HG03060 (cell line): ENCODE data around the gene ARHGAP4.

Experiments
- ATAC-seq: cut with Tn5 transposase; IDR thresholded peaks from one replicate; pipeline ENCODE4 v1.9.1; 2021; ENCODE audit warnings: low read depth, moderate number of reproducible peaks; ENCODE audit not compliant: unreplicated experiment

Gene ARHGAP4

DNA sequence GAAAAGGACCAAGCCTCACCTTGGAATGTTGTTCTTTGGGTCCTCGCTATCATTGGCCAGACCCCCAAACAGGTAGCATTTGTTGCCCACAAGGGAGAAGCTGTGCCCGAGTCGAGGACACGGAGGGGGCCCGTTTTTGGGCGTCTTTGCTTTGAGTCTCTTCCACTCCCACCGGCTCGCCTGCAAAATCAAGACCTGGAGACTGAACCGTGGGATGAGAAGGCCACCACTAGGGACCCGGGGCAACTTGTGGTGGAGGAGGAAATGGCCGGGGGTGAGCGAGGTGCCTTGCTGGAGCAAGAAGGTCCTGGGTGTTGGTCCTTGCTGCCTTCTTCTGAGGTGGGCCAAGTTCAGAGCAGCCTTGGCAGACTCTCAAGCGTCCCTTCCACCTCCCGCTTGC, 38.0 kb upstream of the ARHGAP4 start:
- ATAC-seq, result no peak

DNA sequence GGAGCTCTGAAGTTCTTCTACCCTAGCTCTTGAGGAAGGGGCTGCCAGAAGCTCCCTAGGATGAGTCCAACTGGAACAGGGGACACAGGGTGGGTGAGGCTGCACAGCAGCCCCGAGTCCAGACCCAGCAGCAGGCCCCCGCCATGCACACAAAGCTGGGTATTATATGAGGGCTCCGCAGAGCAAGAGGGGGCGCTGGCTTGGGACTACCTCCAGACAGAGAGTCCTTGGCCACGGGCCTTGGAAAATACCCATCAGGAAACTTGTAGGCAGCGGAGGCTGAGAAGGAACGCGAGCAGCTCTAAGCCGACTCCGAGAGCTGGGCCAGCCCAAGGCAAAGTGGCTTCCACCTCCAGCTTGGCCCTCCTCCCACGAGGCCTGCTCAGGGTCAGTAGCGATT, 37.5 kb upstream of the ARHGAP4 start:
- no peak for ATAC-seq

DNA sequence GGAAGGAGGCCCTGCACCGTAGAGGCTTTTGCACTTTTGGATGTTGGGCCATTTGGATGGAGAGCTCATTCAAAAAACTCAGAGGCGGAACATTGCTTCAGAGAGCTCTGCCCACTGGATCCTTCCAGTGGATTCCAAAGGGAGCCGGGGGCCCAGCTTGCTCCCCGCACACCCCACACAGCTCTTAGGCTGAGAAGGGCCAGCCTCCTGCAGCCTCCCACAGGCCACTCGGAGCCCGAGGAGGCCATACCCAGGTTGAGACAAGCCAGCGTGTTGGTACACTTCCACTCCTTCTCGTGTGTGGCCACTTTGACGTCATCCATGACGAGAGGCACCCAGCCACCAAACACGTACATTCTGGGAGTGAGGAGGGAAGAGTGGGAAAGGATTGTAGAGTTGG, 35.2 kb upstream of the ARHGAP4 start:
- no peak for ATAC-seq

DNA sequence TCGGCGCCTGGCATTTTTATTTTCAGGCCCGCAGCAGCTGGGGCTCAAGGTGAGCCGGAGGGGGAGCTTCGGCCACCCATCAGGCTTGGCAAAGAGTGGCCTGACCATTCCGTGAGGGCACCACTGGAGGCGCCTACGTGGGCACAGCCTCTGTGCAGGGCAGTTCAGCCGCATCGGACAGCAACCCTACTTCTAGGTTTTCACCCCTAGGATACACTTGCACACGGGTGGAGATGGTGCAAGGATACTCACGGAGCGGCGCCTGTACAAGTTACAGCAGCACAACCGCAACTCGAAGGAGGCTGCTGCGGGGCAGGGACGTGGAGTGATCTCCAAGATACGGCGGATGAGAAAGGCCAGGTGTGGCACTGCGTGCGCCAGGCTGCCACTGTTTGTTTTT, 34.7 kb upstream of the ARHGAP4 start:
- ATAC-seq, result no peak

DNA sequence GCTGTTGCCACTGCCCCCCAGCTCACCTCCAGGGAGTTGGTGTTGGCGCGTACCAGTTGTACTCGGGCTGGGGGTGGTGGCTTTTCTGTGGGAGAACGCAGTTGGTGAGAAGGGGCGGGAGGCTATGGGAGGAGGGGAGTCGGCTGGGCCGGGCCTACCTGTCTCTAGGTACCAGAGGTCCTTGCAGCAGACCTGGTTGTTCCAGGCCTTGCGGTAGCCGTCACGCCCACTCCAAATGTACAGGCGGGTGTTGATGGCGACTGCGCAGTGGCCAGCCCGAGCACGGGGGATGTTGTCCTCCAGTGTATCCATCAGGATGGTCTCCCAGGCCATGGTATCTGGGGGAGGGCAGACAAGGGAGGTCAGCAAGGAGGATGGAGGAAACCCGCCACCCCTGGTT, 34.0 kb upstream of the ARHGAP4 start:
- no peak for ATAC-seq

DNA sequence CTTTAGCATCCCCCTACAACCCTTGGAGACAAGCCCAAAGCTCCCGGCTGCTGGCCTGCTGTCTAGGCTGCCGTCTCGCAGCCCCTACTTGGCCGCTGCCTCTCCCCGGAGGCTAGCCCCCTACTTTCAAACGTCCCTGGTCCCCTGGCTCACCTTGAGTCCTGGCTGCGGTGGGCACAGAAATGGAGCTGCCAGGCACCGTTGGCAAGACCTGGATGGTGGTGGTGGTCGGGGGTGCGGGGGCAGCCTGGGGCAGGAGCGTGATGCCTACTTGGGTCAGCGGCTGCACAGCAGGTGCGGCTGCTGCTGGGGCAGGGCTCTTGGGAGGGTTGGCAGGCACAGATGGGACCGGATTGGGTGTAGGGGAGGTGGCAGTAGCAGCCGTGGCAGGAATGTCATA, 33.6 kb upstream of the ARHGAP4 start:
- no peak for ATAC-seq

DNA sequence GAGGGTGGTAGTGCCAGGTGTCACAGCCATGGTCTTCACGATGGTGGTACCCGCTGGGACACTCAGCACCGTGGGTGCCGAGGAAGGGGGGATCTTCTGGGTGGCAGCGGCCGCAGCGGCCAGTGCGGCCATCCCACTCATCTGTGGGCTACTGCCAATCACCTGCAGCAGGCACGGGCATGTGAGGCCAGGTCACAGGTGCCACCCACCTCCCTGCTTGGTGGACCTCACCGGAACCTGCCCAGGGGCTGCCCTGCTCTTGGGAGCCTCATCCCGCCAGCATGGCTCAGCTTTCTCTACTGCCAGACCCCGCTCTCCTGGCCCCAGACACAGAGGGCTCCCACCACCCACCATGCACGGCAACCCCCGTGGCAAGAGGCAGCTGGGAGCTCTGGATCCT, 32.5 kb upstream of the ARHGAP4 start:
- ATAC-seq, result no peak

DNA sequence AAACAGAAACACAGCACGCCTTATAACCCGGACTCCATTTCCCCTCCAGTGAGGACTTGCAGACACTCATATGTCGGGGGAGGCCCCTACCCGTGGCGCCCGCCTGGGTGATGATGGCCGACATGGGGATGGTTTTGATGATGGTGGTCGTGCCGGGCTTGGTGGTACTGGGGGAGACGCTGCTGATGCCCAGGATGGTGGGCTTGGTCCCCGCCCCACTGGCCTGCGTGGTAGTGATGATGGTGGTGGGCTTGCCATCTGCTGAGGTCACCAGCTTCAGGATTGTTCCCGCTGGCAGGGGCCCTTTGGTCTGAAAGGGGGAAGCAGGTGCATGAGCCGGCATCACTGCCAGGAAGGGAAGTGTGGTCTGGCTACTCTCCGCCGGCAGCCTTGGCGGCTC, 31.2 kb upstream of the ARHGAP4 start:
- no peak for ATAC-seq

DNA sequence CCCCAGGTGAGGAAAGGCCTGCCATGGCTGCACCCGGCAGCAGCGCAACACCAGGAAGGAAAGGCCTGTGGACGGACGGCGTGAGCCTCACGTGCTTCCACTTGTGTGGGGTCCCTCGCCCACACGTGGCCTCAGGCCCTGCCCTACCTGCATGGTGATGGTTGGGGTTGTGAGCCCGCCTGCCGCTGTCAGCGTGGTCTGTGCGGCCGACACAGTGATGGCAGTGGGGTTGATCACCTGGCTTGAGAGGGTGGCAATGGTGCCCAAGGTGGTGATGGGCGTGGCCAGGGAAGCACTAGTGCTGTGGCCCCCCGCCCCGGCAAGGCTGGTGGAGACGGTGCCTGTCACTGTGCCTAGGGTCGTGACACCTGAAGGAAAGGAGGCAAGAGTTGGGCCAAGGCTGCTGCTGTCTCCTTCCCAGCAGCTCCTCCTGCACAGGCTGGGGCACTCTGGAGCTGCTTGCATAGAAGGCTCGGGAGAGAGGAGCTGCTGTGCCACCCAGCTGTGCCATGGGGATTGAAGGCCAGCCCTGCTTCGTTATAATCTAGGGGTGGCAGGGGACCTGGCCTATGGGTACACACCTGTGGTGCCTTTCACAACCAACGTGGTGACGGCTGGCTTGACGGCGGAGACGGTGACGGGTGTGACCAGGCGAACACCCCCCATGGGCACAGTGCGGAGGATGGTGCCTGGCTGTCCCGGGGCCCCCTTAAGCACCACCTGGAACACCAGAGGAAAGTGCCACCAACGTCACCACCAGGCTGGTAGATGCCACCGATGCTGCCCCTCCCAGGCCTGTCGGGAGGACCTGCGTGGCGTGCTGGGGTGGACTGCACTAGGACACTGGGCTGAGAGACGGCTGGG, 30.2 kb upstream of the ARHGAP4 start:
- ATAC-seq, result no peak

DNA sequence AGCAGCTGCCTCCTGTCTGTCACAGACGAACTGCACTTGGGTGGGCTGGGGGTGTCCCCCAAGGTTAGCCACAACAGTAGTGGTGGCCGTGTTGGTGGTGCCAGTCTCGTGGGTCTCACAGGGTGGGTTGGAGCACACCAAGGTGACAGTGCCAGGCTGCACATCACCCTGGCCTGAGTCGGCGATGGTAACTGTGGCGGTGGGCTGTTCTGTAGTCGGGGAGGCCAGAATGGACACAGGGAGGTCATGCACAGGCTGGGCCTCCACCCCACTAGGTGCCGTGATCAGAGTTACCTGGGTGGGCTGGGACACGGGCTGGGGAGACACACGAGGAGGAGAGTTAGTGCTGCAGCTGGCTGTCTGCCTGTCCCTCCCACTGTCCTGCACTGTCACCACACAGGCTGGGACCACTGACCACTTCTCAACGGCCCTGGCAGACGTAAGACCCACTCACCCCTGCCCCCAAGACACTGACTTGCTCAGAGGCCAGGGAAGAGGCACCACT, 29.2 kb upstream of the ARHGAP4 start:
- ATAC-seq, result no peak

DNA sequence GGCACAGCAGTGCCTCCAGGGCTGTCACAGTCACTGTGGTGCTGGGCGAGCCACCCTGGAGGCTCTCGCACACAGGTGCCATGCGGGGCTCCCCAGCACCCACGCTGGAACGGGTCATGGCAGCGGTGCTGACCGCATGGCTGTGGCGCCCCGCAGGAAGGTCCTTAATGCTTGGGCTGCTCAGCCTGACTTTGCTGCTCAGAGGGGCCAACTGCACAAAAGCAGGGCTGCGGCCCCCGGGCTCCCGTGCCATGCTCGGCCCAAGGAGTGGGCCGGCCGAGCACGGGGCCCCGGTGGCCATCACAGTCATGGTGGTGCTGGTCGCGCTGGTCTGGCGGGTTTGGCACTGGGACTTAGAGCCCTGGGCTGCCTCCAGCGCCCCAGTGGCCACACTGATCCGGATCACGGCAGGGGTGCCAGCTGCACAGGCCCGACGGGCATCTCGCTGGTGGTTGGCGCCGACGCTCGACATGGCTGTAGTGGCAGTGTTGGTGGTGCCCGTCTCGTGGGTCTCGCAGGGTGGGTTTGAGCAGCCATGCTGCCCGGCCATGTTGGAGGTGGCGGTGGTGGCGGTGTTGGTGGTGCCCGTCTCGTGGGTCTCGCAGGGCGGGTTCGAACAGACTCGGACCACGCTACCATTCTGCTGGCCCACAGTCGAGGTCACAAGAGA, 28.6 kb upstream of the ARHGAP4 start:
- ATAC-seq, result no peak

DNA sequence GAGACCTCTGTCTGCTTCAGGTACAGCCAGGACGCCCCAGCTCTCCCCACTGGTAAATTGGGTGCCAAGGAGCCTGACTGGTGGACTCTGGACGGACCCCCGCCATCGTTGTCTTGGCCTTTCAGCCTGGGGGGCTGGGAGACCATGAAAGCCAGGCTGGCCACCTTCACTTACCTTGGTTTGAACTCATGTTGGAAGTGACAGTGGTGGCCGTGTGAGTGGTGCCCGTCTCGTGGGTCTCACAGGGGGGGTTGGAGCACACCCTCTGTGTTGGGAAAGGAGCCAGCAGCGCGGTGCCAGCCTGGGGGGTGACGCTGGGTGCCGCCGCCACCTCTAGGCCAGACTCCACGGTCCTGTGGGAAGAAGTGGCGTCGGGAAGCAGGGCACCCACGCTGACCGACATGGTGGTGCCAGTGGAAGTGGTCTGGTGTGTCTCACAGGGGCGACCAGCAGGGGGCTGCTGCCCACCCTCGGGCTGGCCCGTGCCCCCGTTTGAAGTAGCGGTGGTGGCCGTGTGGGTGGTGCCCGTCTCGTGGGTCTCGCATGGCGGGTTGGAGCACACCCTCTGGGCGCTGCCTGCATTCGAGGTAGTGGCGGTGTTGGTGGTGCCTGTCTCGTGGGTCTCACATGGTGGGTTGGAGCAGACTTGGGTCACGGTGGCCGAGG, 28.0 kb upstream of the ARHGAP4 start:
- no peak for ATAC-seq

DNA sequence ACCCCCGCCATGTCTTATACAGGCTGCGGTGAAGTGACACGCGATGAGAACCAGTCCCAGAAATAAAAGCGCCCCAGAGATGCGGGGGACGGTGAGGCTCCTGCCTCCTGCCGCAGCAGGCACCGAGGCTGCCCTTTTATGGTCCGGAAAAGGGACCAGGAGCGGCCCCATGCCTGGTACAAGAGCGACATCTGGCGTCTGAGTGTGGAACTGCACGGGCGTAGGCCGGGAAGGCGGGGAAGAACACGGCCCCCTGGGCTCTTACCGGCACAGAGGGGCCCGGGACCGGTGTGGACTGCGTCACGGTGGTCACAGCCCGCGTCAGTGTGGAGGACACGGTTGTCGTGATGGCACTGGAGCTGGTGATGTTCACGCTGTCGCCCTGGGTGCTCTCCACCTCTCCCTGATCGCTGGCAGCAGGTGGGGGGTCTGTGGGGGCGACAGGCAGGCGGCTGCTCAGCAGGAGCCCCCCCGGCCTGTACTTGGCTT, 27.3 kb upstream of the ARHGAP4 start:
- no peak for ATAC-seq

DNA sequence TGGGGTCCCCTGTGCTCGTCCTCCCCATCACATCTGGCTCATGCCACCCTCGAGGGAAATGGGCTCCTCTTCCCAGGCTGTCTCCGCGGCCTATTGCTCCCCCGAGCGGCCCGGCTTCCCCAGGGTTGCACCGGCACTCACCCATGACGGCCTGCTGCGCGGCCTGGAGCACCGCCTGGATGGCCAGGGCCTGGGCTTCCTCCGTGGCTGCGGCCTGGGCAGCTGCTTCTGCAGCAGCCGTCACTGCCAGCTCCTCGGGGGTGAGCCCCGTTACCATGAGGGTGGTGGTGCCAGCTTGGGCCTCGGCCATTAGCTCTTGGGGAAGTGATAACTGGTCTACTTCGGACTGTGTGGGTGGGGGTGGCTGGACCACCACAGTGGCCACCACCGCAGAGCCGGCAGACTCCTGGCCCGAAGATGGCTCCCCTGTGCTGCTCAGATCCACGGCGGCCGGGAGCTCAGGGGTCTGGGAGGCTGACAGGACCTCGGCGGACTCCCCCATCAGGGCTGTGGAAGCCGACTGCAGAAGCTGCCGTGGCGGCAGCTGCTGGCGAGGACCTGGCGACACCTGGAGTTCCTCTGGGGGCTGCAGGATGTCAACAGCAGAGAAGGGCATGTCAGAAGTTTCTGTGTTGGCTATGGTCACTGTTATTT, 26.4 kb upstream of the ARHGAP4 start:
- no peak for ATAC-seq

DNA sequence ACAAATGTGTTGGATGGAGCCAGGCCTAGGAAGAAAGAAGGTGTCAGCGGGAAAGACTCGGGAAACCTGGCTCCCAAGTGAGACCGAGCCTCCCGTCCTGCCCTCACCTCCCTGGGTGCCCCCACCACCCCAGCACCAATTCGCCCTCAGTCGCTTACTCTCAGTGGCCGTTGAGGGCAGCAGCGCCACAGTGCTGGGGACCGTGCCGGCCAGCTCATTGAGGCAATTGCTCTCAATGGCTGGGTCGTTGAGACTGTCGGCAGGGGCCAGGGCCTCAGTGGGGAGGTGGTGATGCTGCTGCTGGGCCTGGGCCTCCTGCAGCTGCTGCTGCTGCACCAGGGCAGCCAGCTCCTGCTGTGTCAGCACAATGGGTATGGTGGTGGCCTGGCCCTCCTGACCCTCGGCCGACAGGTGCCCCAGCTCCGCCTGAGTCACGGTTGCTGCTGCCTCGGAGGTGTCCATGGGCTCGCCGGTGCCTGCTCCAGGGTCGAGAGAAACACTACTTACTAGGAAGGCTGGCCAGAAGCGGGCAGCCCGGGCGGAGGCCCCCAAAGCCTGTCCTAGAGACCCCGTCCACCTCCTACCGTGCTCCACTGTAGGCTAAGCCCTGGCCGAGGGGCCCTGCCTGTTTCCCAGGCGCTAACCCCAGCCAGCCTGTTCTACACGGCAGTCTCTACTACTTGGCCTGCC, 25.8 kb upstream of the ARHGAP4 start:
- no peak for ATAC-seq

DNA sequence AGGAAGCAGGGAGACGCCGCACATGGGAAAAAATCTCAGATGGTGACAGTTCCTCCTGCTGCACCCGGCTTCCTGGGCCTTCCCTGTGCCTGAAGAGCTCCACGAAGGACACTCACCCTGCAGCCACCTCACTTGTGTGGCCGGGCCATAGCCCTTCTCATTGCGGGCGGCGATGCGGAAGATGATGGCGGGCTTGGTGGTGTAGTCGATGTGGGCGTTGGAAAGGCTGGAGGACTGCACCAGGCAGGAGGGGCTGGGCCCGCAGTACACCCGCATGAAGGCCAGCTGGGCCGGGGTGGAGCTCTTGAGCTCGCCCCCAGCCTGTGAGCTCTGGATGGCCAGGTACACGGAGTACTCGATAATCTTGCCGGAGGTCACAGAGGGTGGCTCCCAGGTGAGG, 24.1 kb upstream of the ARHGAP4 start:
- no peak for ATAC-seq

DNA sequence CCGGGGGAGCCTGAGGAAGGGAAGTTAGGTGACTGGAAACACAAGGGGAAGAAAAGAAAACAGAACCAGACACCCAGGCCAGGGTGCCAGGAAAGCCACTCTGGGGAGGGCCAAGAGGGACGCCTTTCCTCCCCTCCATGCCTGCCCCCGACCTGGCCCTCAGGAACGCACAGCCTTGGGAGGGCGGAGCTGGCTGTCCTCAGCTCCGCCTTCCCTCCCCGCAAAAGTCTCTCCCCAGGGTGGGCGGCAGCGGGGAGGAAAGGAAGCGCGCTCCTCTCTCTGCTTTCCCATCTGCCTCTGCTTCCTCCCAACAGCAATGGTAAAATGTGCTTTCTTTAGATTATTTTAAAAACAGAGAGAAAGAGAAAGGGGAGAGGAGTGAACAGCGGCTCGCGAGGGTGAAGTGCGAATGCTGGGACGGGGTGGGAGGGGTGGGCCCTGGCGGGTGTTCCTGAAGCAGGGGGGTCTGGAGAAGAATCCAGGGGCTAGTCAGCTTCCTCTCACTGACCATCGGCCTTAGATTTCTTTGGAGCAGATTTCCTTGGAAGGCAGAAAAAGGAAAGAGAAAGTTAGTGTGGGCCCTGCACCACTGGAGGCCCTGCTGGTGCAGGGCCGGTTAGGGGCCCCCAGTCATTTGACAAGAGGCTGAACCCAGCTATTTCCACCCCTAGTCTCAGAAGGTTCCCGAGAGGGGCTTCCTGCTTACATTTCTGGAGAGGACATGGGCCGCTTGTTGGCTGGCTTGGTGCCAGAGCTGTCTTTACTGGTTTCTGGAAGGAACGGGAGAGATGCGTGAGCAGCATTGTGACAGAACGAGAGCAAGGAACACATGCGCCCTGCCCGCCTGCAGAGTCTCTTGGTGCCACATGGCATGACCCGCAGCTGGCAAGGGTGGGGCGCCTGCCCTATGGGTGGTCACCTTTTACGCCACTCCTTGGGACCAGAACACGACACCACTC, 23.1 kb upstream of the ARHGAP4 start:
- no peak for ATAC-seq

DNA sequence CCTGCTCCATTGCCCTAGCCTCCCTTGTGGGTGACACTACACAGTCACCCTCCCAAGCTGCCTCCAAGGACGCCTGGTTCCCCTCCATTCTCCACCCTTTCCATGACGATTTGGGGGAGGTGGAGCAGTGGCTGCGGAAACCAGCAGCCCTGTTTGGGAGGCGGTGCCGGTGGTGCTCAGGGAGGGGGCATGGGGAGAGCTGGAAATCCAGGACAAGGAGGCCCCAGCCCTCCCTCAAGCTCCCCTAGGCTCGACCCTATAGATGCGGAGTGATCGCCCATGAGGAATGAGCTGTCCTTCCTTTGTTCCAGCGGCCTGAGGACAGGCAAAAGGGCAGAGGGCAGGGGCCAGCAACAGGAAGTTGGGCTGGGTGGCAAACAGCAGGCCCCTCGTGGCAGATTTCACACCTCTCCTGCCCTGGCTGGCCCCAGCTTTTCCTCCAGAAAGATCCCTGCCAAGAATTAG, 22.0 kb upstream of the ARHGAP4 start:
- no peak for ATAC-seq
